ENCODE measurements around the gene NKX2-3.

DNA sequence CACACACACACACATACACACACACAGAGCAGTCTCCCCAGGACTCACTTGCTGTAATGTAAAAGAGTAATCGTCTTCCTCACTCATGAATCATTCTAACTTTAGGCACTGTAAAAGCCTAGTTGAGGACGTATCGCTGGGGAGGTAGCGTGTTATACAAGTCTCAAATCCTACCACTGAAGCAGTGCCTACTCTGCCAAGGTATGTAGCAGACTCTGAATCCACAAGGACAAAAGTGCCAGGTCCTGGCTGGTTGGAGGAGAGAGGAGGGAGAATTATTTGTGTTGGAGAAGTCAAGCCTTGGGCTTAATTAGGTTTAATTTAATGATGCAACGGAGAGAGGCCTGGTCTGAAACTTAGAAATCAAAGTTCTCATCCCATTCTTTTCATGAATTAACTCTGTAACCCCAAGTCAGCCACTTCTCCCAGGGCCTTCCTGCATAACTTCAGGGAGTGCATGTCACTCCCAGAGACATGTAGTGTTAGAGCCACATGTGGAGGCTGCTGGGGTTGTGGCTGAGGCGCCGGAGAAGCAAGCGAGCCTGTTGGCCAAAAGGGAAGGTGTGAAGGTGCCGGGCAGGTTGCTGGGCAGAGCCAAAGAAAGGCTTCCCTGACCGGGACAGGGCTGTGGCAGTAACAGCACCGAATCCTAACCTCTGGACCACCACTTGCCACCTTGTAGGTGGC, 36.7 kb downstream of the NKX2-3 start:
- TF ChIP-seq CEBPB (IDR thresholded peaks at IDR 0.05; ENCODE audit: low read depth, low read length) (no peak), CHD1 (IDR thresholded peaks at IDR 0.05; ENCODE audit: low read depth, low read length) (no peak), RBBP5 (IDR thresholded peaks at IDR 0.05; ENCODE audit: borderline replicate concordance, low read depth, low read length) (no peak), JUND (IDR thresholded peaks at IDR 0.05; ENCODE audit: low read length) (no peak)
- TF ChIP-seq, protein P1, sequence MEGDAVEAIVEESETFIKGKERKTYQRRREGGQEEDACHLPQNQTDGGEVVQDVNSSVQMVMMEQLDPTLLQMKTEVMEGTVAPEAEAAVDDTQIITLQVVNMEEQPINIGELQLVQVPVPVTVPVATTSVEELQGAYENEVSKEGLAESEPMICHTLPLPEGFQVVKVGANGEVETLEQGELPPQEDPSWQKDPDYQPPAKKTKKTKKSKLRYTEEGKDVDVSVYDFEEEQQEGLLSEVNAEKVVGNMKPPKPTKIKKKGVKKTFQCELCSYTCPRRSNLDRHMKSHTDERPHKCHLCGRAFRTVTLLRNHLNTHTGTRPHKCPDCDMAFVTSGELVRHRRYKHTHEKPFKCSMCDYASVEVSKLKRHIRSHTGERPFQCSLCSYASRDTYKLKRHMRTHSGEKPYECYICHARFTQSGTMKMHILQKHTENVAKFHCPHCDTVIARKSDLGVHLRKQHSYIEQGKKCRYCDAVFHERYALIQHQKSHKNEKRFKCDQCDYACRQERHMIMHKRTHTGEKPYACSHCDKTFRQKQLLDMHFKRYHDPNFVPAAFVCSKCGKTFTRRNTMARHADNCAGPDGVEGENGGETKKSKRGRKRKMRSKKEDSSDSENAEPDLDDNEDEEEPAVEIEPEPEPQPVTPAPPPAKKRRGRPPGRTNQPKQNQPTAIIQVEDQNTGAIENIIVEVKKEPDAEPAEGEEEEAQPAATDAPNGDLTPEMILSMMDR (IDR thresholded peaks at IDR 0.05; ENCODE audit: control extremely low read depth in 1 of 3, insufficient read depth in 1 of 3, low read depth in 1 of 3, low read length in 3 of 3): no peak
